PFSK-1 (cell line): ENCODE measurements around the gene PCBP3.

ENCODE experiments used
- FOXP2 ChIP-seq: optimal IDR thresholded peaks from 2 replicates; pipeline ENCODE3; 2011; ENCODE audit warnings: borderline replicate concordance, control low read depth, inconsistent platforms; ENCODE audit not compliant: insufficient read depth; ENCODE audit errors: extremely low read length, extremely low read depth
- POLR2AphosphoS5 ChIP-seq: IDR thresholded peaks from 2 replicates; pipeline ENCODE4 v1.6.1; 2012; ENCODE audit warnings: low read depth, mild to moderate bottlenecking, control low read depth, low read length, moderate library complexity
- REST ChIP-seq, 2 experiments: IDR thresholded peaks; 2 replicates each; pipeline versions ENCODE4 v1.6.1 to v1.8.0; 2011 to 2012; ENCODE audit warnings: low read depth in 2 of 2, low read length in 2 of 2, control low read depth in 1 of 2, inconsistent platforms in 1 of 2, mild to moderate bottlenecking in 1 of 2, moderate library complexity in 1 of 2; ENCODE audit not compliant: insufficient read depth in 1 of 2
- SIN3A ChIP-seq: IDR thresholded peaks from 2 replicates; pipeline ENCODE4 v1.6.1; 2012; ENCODE audit warnings: mild to moderate bottlenecking, low read length, moderate library complexity, borderline replicate concordance; ENCODE audit not compliant: insufficient read depth
- TAF1 ChIP-seq: IDR thresholded peaks from 2 replicates; pipeline ENCODE4 v1.6.1; 2012; ENCODE audit warnings: low read length, control low read depth, borderline replicate concordance; ENCODE audit not compliant: insufficient read depth

GRCh38 chr21:45791562-45792418 lies 148.3 kb downstream of the PCBP3 start:
- TF ChIP-seq POLR2AphosphoS5 (no peak), REST (IDR thresholded peaks at IDR 0.05; ENCODE audit: insufficient read depth in 1 of 2, low read depth in 2 of 2, low read length in 2 of 2) (no peak), SIN3A (no peak), TAF1 (no peak), FOXP2 (no peak)
